ENCODE measurements around the gene CD79B. TPM values are rescaled to one million over a fixed set of nuclear protein-coding genes. Genes with fewer than 3 reads are reported as not detected.

CD79B gene
- total and polyA plus RNA-seq, 2 experiments from 2014 or later, result 1.3 to 2.5 TPM

- peaks cover 14% of the 10 kb centered on the region; the same call in 1 of the 2 replicates for H3K4me1 ChIP-seq (ENCODE audit: insufficient read depth)
- H3K4me2 ChIP-seq, result no peak overlapping the region
- H3K9me3 Mint-ChIP-seq, result no peaks in the 10 kb centered on the region; the same call in 2 of the 3 replicates
- no peaks in the 10 kb centered on the region for H3K27me3 ChIP-seq (ENCODE audit: insufficient read depth)
- H3K4me3 ChIP-seq, result no peak overlapping the region
- H3K27ac ChIP-seq (ENCODE audit: low read depth), result no peak overlapping the region
- H3K79me2 ChIP-seq (replicated peaks; ENCODE audit: insufficient read depth), result no peaks in the 10 kb centered on the region
- no peaks in the 10 kb centered on the region for H3K9me2 ChIP-seq (ENCODE audit: insufficient read depth)
- H3K4me1 Mint-ChIP-seq, result peaks cover 20% of the 10 kb centered on the region
- H3K27ac Mint-ChIP-seq, result no peak overlapping the region
- no peak for TF ChIP-seq ETS1 (IDR thresholded peaks at IDR 0.05)
- TF ChIP-seq, protein P1, sequence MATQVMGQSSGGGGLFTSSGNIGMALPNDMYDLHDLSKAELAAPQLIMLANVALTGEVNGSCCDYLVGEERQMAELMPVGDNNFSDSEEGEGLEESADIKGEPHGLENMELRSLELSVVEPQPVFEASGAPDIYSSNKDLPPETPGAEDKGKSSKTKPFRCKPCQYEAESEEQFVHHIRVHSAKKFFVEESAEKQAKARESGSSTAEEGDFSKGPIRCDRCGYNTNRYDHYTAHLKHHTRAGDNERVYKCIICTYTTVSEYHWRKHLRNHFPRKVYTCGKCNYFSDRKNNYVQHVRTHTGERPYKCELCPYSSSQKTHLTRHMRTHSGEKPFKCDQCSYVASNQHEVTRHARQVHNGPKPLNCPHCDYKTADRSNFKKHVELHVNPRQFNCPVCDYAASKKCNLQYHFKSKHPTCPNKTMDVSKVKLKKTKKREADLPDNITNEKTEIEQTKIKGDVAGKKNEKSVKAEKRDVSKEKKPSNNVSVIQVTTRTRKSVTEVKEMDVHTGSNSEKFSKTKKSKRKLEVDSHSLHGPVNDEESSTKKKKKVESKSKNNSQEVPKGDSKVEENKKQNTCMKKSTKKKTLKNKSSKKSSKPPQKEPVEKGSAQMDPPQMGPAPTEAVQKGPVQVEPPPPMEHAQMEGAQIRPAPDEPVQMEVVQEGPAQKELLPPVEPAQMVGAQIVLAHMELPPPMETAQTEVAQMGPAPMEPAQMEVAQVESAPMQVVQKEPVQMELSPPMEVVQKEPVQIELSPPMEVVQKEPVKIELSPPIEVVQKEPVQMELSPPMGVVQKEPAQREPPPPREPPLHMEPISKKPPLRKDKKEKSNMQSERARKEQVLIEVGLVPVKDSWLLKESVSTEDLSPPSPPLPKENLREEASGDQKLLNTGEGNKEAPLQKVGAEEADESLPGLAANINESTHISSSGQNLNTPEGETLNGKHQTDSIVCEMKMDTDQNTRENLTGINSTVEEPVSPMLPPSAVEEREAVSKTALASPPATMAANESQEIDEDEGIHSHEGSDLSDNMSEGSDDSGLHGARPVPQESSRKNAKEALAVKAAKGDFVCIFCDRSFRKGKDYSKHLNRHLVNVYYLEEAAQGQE (IDR thresholded peaks at IDR 0.05; ENCODE audit: unreplicated experiment), result no peak
- no peak overlapping the region for H2AFZ ChIP-seq
- H3F3A ChIP-seq (replicated peaks; ENCODE audit: low read depth), result 0 out of 2 replicates have a peak, but pooled peaks cover 2% of the 10 kb centered on the region
- H3K36me3 ChIP-seq (ENCODE audit: insufficient read depth), result no peaks in the 10 kb centered on the region
- peaks cover 5% of the 10 kb centered on the region for H3K27me3 Mint-ChIP-seq (ENCODE audit: insufficient read depth, low read depth, poor library complexity)
- H3K36me3 Mint-ChIP-seq (ENCODE audit: low read depth), result peaks cover 5% of the 10 kb centered on the region; the same call in 2 of the 3 replicates
- no peaks in the 10 kb centered on the region for H4K20me1 ChIP-seq (replicated peaks; ENCODE audit: insufficient read depth)
- DNase-seq (ENCODE audit: low spot score), result no peak
- H3K4me3 Mint-ChIP-seq, result no peak overlapping the region
- ATAC-seq, result no peak
These were observed 31.0 kb upstream of the CD79B start for GRCh38 chr17:63963123-63963522.

DNA sequence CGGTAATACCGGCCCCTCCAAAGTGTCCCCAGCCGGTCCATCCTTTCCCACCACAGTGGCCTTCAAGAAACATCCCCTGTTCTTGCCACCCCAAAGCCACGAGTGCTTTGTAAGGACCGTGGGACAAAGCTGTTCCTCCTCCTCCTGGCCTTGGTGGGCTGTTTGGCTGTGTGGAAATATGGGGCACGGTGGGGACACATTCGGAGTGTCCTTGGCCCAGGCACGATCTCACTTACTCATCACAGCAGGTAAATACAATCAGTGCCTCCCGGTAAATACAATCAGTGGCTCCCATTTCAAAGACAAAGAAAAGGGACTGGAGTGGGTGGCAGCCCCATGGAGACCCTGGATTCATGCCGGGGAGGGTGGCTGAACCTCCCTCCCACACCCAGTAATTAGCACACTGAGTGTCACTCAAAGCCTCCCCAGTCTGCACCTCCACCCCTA, 30.2 kb upstream of the CD79B start:
- H3K9me3 Mint-ChIP-seq, result no peaks in the 10 kb centered on the region; the same call in 2 of the 3 replicates
- Histone ChIP-seq H3K9me2 (ENCODE audit: insufficient read depth) (no peaks in the 10 kb centered on the region), H3K36me3 (ENCODE audit: insufficient read depth) (no peaks in the 10 kb centered on the region), H3F3A (replicated peaks; ENCODE audit: low read depth) (0 out of 2 replicates have a peak, but pooled peaks cover 2% of the 10 kb centered on the region), H3K27ac (ENCODE audit: low read depth) (no peak overlapping the region), H4K20me1 (replicated peaks; ENCODE audit: insufficient read depth) (no peaks in the 10 kb centered on the region), H3K4me1 (ENCODE audit: insufficient read depth) (peaks cover 14% of the 10 kb centered on the region; the same call in 1 of the 2 replicates), H3K4me3 (peak overlapping the region; percentile 23; the same call in 1 of the 2 replicates), H3K79me2 (replicated peaks; ENCODE audit: insufficient read depth) (no peaks in the 10 kb centered on the region), H3K4me2 (peak overlapping the region; percentile 68; the same call in 1 of the 2 replicates), H2AFZ (peak overlapping the region; percentile 81; the same call in 1 of the 2 replicates), H3K27me3 (ENCODE audit: insufficient read depth) (no peaks in the 10 kb centered on the region)
- ATAC-seq, result no peak; the same call in 2 of the 3 replicates
- H3K27ac Mint-ChIP-seq, result no peak overlapping the region
- H3K36me3 Mint-ChIP-seq (ENCODE audit: low read depth), result peaks cover 6% of the 10 kb centered on the region; the same call in 2 of the 3 replicates
- peaks cover 8% of the 10 kb centered on the region for H3K27me3 Mint-ChIP-seq (ENCODE audit: insufficient read depth, low read depth, poor library complexity)
- H3K4me1 Mint-ChIP-seq, result peaks cover 20% of the 10 kb centered on the region
- peak overlapping the region; percentile 33; the same call in 1 of the 3 replicates for H3K4me3 Mint-ChIP-seq
- no peak for DNase-seq (ENCODE audit: low spot score)
- TF ChIP-seq ETS1 (IDR thresholded peaks at IDR 0.05), result no peak
- no peak for TF ChIP-seq EZH2phosphoT487 (IDR thresholded peaks at IDR 0.05; ENCODE audit: unreplicated experiment)
- TF ChIP-seq NANOG (IDR thresholded peaks at IDR 0.05; ENCODE audit: borderline replicate concordance), result no peak
- no peak for TF ChIP-seq CREB1 (CRISPR knock-in tag; IDR thresholded peaks at IDR 0.05; ENCODE audit: low read depth)
- TF ChIP-seq, protein P2, sequence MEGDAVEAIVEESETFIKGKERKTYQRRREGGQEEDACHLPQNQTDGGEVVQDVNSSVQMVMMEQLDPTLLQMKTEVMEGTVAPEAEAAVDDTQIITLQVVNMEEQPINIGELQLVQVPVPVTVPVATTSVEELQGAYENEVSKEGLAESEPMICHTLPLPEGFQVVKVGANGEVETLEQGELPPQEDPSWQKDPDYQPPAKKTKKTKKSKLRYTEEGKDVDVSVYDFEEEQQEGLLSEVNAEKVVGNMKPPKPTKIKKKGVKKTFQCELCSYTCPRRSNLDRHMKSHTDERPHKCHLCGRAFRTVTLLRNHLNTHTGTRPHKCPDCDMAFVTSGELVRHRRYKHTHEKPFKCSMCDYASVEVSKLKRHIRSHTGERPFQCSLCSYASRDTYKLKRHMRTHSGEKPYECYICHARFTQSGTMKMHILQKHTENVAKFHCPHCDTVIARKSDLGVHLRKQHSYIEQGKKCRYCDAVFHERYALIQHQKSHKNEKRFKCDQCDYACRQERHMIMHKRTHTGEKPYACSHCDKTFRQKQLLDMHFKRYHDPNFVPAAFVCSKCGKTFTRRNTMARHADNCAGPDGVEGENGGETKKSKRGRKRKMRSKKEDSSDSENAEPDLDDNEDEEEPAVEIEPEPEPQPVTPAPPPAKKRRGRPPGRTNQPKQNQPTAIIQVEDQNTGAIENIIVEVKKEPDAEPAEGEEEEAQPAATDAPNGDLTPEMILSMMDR (conservative IDR thresholded peaks at IDR 0.05; ENCODE audit: low read depth in 2 of 2), result no peak
- no peak for TF ChIP-seq ZNF331 (CRISPR knock-in tag; IDR thresholded peaks at IDR 0.05; ENCODE audit: low read depth)
- no peak for TF ChIP-seq ZNF114 (CRISPR knock-in tag; IDR thresholded peaks at IDR 0.05)
- TF ChIP-seq STAT1 (IDR thresholded peaks at IDR 0.05; ENCODE audit: unreplicated experiment), result no peak
- TF ChIP-seq JUNB (IDR thresholded peaks at IDR 0.05; ENCODE audit: unreplicated experiment), result no peak
- TF ChIP-seq, protein P1 (IDR thresholded peaks at IDR 0.05; ENCODE audit: unreplicated experiment), result no peak

Data from GM23338 (cell line).